ENCODE results near the gene DUSP9. TPM values are rescaled to one million over a fixed set of nuclear protein-coding genes. Genes with fewer than 3 reads are reported as not detected.

DUSP9 gene
- total RNA-seq, 1 experiment from 2014 or later: 2.4 TPM

DNA sequence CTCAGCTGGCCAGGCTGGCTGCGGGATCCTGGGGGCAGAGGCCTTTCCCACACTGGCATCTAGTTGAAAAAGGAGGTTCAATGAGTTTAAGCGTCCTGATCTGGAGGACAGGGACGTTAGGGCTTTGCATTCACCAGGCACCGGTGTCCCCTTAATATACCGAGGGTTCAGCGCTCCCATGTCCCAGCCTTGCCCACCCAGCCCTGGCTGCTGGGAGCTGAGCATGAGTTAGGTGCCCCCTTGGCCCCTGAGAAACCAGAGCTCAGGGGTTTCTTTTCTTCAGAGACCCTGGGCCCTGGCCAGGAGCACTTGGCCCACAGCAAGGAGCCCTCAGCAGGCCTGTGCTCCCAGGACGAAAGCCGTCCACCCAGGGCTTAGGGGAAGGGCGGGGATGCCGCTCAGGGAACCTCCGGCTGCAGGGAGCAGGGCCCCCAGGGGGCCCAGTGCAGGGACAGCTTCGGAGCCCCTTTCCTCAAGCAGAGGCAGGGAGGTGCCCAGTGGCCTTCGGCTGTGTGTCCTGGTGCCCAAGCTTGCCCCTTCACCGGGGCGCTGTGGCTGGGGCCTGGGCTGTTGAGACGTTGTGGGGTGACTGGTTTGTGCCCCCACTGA lies 20.9 kb upstream of the DUSP9 start:
- H2BK15ac ChIP-seq (ENCODE audit: low read depth, low read length): no peak overlapping the region
- no peak overlapping the region for H3K27ac Mint-ChIP-seq
- no peaks in the 10 kb centered on the region for H3K27me3 ChIP-seq (ENCODE audit: insufficient read depth, low read length)
- no peak overlapping the region for H3K14ac ChIP-seq (ENCODE audit: insufficient read depth, low read length)
- no peaks in the 10 kb centered on the region for H4K20me1 ChIP-seq (ENCODE audit: control insufficient read depth, insufficient read depth, insufficient read length)
- H4K5ac ChIP-seq (ENCODE audit: insufficient read length, low read depth, low read length): no peak overlapping the region
- H3K4me2 ChIP-seq (ENCODE audit: insufficient read depth, insufficient read length, low read length): no peak overlapping the region
- no peak overlapping the region for H2BK20ac ChIP-seq (ENCODE audit: low read depth, low read length, poor library complexity, severe bottlenecking)
- H3K18ac ChIP-seq (ENCODE audit: insufficient read length, low read depth, low read length): no peak overlapping the region
- no peak overlapping the region for H2BK120ac ChIP-seq (ENCODE audit: low read depth, low read length, poor library complexity, severe bottlenecking)
- H3K9me3 Mint-ChIP-seq: peaks cover 67 to 75% of the 10 kb centered on the region in 2 experiments
- H3K9me3 ChIP-seq (ENCODE audit: control insufficient read depth, low read depth, low read length): peaks cover 17% of the 10 kb centered on the region
- no peak overlapping the region for H3K4me3 Mint-ChIP-seq
- H3K27ac ChIP-seq (ENCODE audit: insufficient read length, low read depth, low read length): no peak overlapping the region
- no peak overlapping the region for H3K56ac ChIP-seq (ENCODE audit: insufficient read length, low read depth, low read length)
- DNase-seq: no peak
- H3K9ac ChIP-seq (ENCODE audit: extremely low read depth, insufficient read length, low read length): no peak overlapping the region
- no peak overlapping the region for H2AFZ ChIP-seq (ENCODE audit: low read length)
- no peaks in the 10 kb centered on the region for H3K23me2 ChIP-seq (ENCODE audit: insufficient read length, low read depth, low read length, poor library complexity, severe bottlenecking)
- no peak overlapping the region for H2BK5ac ChIP-seq (ENCODE audit: insufficient read length, low read length)
- peaks cover 0 to 7% (median 2%) of the 10 kb centered on the region in 3 experiments; a peak in 2 of 7 replicates for H3K36me3 Mint-ChIP-seq (ENCODE audit: insufficient read depth in 1 of 3, low read depth in 3 of 3)
- no peaks in the 10 kb centered on the region for H3K4me1 ChIP-seq (ENCODE audit: insufficient read depth, low read length)
- H3K23ac ChIP-seq (ENCODE audit: insufficient read length, low read depth, low read length): no peak overlapping the region
- no peak overlapping the region for H4K8ac ChIP-seq (replicated peaks; ENCODE audit: insufficient read length, low read depth, low read length)
- no peak overlapping the region for H3K4ac ChIP-seq (ENCODE audit: low read depth, low read length)
- H3K4me1 Mint-ChIP-seq: no peaks in the 10 kb centered on the region
- peaks cover 26% of the 10 kb centered on the region for H3K27me3 Mint-ChIP-seq (ENCODE audit: low read depth)
- no peak overlapping the region for H2BK12ac ChIP-seq (ENCODE audit: insufficient read length, low read depth, low read length)
- H3K79me2 ChIP-seq (ENCODE audit: insufficient read depth, low read length): no peaks in the 10 kb centered on the region
- H2AK5ac ChIP-seq (ENCODE audit: insufficient read length, low read length): no peak overlapping the region
- H3T11ph ChIP-seq (ENCODE audit: low read length): no peak overlapping the region
- no CpG with 5 or more reads among the region's 16 CpGs for WGBS (ENCODE audit: extremely low coverage, insufficient read length, low lambda C conversion rate)
- no peaks in the 10 kb centered on the region for H3K79me1 ChIP-seq (ENCODE audit: insufficient read depth, low read depth, low read length, poor library complexity, severe bottlenecking)
- TF ChIP-seq, protein P1, sequence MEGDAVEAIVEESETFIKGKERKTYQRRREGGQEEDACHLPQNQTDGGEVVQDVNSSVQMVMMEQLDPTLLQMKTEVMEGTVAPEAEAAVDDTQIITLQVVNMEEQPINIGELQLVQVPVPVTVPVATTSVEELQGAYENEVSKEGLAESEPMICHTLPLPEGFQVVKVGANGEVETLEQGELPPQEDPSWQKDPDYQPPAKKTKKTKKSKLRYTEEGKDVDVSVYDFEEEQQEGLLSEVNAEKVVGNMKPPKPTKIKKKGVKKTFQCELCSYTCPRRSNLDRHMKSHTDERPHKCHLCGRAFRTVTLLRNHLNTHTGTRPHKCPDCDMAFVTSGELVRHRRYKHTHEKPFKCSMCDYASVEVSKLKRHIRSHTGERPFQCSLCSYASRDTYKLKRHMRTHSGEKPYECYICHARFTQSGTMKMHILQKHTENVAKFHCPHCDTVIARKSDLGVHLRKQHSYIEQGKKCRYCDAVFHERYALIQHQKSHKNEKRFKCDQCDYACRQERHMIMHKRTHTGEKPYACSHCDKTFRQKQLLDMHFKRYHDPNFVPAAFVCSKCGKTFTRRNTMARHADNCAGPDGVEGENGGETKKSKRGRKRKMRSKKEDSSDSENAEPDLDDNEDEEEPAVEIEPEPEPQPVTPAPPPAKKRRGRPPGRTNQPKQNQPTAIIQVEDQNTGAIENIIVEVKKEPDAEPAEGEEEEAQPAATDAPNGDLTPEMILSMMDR (conservative IDR thresholded peaks at IDR 0.05): no peak
- no peak overlapping the region for H4K91ac ChIP-seq (ENCODE audit: insufficient read length, low read depth, low read length)
